Astrocyte of the spinal cord (primary cell): ENCODE measurements around the gene IPMK.

Experiments
- DNase-seq: peaks from one replicate; pipeline ENCODE4 v3.0.0; 2011; ENCODE audit warnings: low read depth, low spot score
- H3K4me3 ChIP-seq: 2 replicates; pipeline ENCODE4 v1.5.1; 2011; ENCODE audit warnings: low read depth, mild to moderate bottlenecking, low read length, moderate library complexity
- CTCF ChIP-seq: IDR thresholded peaks from 2 replicates; pipeline ENCODE4 v1.5.1; 2012; ENCODE audit warnings: low read depth, mild to moderate bottlenecking, low read length, inconsistent platforms
- in situ Hi-C: cut with HindIII; loops from 2 replicates; pipeline ENCODE4 v1.10.0; 2017; ENCODE audit warnings: low sequenced_read_pairs

IPMK gene

GRCh38 chr10:58210160-58210559 is 57.5 kb downstream of the IPMK start:
- no peak for TF ChIP-seq CTCF
- H3K4me3 ChIP-seq: no peak overlapping the region
- DNase-seq: no peak
- in situ Hi-C loops: no loop called here

- in situ Hi-C loops: no loop called here
- DNase-seq: peak; percentile 27
- H3K4me3 ChIP-seq: no peak overlapping the region
- TF ChIP-seq CTCF: no peak
These were observed 58.0 kb downstream of the IPMK start for GRCh38 chr10:58209669-58210068.

DNA sequence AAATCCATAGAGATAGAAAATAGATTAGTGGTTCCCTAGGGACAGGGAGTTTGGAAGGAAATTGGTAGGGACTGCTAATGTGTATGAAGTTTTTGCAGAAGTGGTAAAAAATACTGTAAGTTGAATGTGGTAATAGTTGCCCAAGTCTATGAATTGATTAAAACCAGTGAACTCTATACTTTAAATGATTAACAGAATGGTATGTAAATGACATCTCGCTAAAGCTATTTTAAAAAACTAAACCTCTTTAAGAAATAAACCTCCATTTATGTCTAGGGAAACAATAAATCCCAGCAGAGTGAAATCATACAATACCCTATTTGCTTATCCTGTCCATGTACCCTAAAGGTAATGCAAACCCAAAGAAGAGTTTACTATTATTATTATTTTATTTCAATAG is 61.4 kb downstream of the IPMK start:
- in situ Hi-C loops: no loop called here
- H3K4me3 ChIP-seq: no peak overlapping the region
- no peak for TF ChIP-seq CTCF
- DNase-seq: no peak

- TF ChIP-seq CTCF: no peak
- in situ Hi-C loops: no loop called here
- no peak for DNase-seq
- H3K4me3 ChIP-seq: no peak overlapping the region
These were observed 66.0 kb downstream of the IPMK start for GRCh38 chr10:58201704-58202103.

- in situ Hi-C loops: no loop called here
- peak; percentile 55 for DNase-seq
- no peak for TF ChIP-seq CTCF
- no peak overlapping the region for H3K4me3 ChIP-seq
These were observed 78.4 kb downstream of the IPMK start for GRCh38 chr10:58189269-58189668.

DNA sequence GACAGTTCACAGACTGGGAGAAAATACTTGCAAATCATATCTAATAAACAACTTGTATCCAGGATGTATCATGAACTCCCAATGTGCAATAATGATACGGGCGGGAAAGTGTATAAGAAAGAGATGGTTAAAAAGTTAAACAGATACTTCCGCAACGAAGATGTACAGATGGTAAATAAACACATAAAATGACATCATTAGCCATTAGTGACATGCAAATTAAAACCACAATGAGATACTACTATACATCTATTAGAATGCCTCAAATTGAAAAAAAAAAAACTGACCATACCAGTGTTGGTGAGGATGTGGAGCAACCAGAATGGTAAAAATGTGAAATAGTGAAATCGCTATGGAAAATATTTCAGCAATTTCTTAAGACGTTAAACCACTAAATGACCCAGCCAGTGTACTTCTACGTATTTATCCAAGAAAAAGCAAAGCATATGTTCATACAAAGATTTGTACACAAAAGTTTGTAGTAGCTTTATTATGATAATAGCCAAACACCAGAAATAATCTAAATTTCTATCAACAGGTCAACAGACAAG is 83.5 kb downstream of the IPMK start:
- TF ChIP-seq CTCF: no peak
- in situ Hi-C loops: no loop called here
- DNase-seq: no peak
- no peak overlapping the region for H3K4me3 ChIP-seq

DNA sequence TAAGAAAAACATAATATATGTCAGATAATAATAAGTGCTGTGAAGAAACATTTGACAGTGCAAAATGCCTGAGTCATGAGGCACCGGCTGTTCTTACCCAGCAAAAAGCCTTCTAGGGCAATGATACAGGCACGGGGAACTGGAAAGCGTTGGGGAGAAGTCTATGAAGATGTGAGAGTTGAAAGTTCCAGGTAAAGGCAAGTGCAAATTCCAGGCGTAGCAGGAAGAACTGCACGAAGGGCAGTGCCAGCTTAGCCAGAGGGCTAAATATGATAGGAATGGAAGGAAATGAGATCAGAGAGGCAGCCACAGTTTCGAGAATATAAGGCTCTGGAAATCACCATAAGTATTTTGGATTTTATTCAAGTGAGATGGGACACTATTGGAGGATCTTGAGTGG is 87.0 kb downstream of the IPMK start:
- no peak overlapping the region for H3K4me3 ChIP-seq
- TF ChIP-seq CTCF: no peak
- DNase-seq: no peak
- in situ Hi-C loops: no loop called here
